GM19025 (cell line): ENCODE measurements around the gene RAPGEF6.
"Not testable (repeated sequence)": the region's sequence is repeated elsewhere in the genome, so short reads cannot be mapped to it uniquely, and the experiment has no call there.

Experiments
- ATAC-seq: cut with Tn5 transposase; IDR thresholded peaks from one replicate; pipeline ENCODE4 v1.9.1; 2021; ENCODE audit warnings: mild to moderate bottlenecking, low read depth, moderate library complexity; ENCODE audit not compliant: unreplicated experiment

The RAPGEF6 gene

GRCh38 chr5:131611064-131611381, 24.0 kb downstream of the RAPGEF6 start:
- ATAC-seq = no peak

- no peak for ATAC-seq
Observed at GRCh38 chr5:131610198-131611063, 24.6 kb downstream of the RAPGEF6 start.

GRCh38 chr5:131609774-131610173, 25.3 kb downstream of the RAPGEF6 start:
- no peak for ATAC-seq

GRCh38 chr5:131608597-131608996, 26.4 kb downstream of the RAPGEF6 start:
- ATAC-seq = no peak

GRCh38 chr5:131607903-131608540, 27.0 kb downstream of the RAPGEF6 start:
- no peak for ATAC-seq

GRCh38 chr5:131607418-131607817, 27.6 kb downstream of the RAPGEF6 start:
- no peak for ATAC-seq

GRCh38 chr5:131605086-131605485, 29.9 kb downstream of the RAPGEF6 start:
- no peak for ATAC-seq

GRCh38 chr5:131595088-131596033, 39.7 kb downstream of the RAPGEF6 start:
- no peak for ATAC-seq

- no peak for ATAC-seq
Observed at GRCh38 chr5:131593921-131594320, 41.1 kb downstream of the RAPGEF6 start.

- ATAC-seq = not testable (repeated sequence)
Observed at GRCh38 chr5:131593436-131593835, 41.6 kb downstream of the RAPGEF6 start.

GRCh38 chr5:131589510-131590348, 45.3 kb downstream of the RAPGEF6 start:
- peak; percentile 55 for ATAC-seq

- no peak for ATAC-seq
Observed at GRCh38 chr5:131587541-131587940, 47.5 kb downstream of the RAPGEF6 start.

- ATAC-seq = no peak
Observed at GRCh38 chr5:131581702-131582101, 53.3 kb downstream of the RAPGEF6 start.

- no peak for ATAC-seq
Observed at GRCh38 chr5:131579917-131580671, 54.9 kb downstream of the RAPGEF6 start.

GRCh38 chr5:131575660-131576227, 59.3 kb downstream of the RAPGEF6 start:
- no peak for ATAC-seq

GRCh38 chr5:131571669-131572168, 63.3 kb downstream of the RAPGEF6 start:
- no peak for ATAC-seq

GRCh38 chr5:131570757-131571156, 64.3 kb downstream of the RAPGEF6 start:
- ATAC-seq = no peak

- ATAC-seq = no peak
Observed at GRCh38 chr5:131564229-131564652, 70.8 kb downstream of the RAPGEF6 start.
